HepG2 (cell line): ENCODE data around the gene KCTD21.

Source experiments
- BRF2 ChIP-seq: sonication (generic); formaldehyde crosslinking; IDR thresholded peaks from 2 replicates; pipeline ENCODE4 v1.8.1; 2022; ENCODE audit warnings: mild to moderate bottlenecking, missing genetic modification reagents
- CREB1 ChIP-seq, 2 experiments: fragments of 450-650 bp in 1 of 2; IDR thresholded peaks; 2 replicates each; pipeline ENCODE4 v1.6.1; 2016 to 2017; ENCODE audit warnings: control low read depth in 1 of 2, mild to moderate bottlenecking in 1 of 2, missing compliant biosample characterization in 1 of 2, missing genetic modification characterization in 1 of 2
- CTCF ChIP-seq: sonication (generic); formaldehyde crosslinking; IDR thresholded peaks from 2 replicates; pipeline ENCODE4 v1.5.0; 2020; ENCODE audit warnings: mild to moderate bottlenecking, missing genetic modification reagents, moderate library complexity
- FOSL1 ChIP-seq: sonication (generic); formaldehyde crosslinking; IDR thresholded peaks from 2 replicates; pipeline ENCODE4 v1.9.0; 2021; ENCODE audit warnings: missing genetic modification reagents, borderline replicate concordance
- GTF2F1 ChIP-seq: fragments of 150-350 bp; IDR thresholded peaks from 2 replicates; pipeline ENCODE4 v1.6.1; 2014; ENCODE audit warnings: low read length
- HNRNPL ChIP-seq: fragments of 200-400 bp; formaldehyde crosslinking; IDR thresholded peaks from 2 replicates; pipeline ENCODE4 v1.6.1; 2017; ENCODE audit warnings: mild to moderate bottlenecking, low read depth, low read length
- IKZF4 ChIP-seq: sonication (generic); formaldehyde crosslinking; IDR thresholded peaks from 2 replicates; pipeline ENCODE4 v1.5.1; 2020; ENCODE audit warnings: borderline replicate concordance, mild to moderate bottlenecking, low read depth, missing genetic modification reagents; ENCODE audit errors: not compliant biosample characterization
- POLR2A ChIP-seq, 2 experiments: IDR thresholded peaks; 2 replicates each; pipeline ENCODE4 v1.6.1; 2011; ENCODE audit warnings: low read depth in 2 of 2, low read length in 2 of 2, mild to moderate bottlenecking in 1 of 2, moderate library complexity in 1 of 2; ENCODE audit not compliant: insufficient read depth in 1 of 2
- SAFB2 ChIP-seq: sonication (generic); formaldehyde crosslinking; IDR thresholded peaks from 2 replicates; pipeline ENCODE4 v1.5.1; 2020; ENCODE audit warnings: missing genetic modification reagents, low read depth, mild to moderate bottlenecking, borderline replicate concordance
- ZNF672 ChIP-seq: sonication (generic); formaldehyde crosslinking; IDR thresholded peaks from 2 replicates; pipeline ENCODE4 v1.8.1; 2022; ENCODE audit warnings: missing genetic modification reagents
- ZNF724P ChIP-seq: sonication (generic); formaldehyde crosslinking; IDR thresholded peaks from 2 replicates; pipeline ENCODE4 v1.8.0; 2022; ENCODE audit warnings: missing genetic modification reagents, borderline replicate concordance
- ZNF780A ChIP-seq: sonication (generic); formaldehyde crosslinking; IDR thresholded peaks from 2 replicates; pipeline ENCODE4 v1.8.0; 2022; ENCODE audit warnings: mild to moderate bottlenecking, missing genetic modification reagents, moderate library complexity

- no peak for TF ChIP-seq ZNF780A (CRISPR knock-in tag)
- TF ChIP-seq BRF2 (CRISPR knock-in tag): no peak
- TF ChIP-seq SAFB2 (CRISPR knock-in tag): no peak
- TF ChIP-seq CREB1 (IDR thresholded peaks at IDR 0.05): no peak
- TF ChIP-seq CREB1 (CRISPR knock-in tag; IDR thresholded peaks at IDR 0.05): no peak
- no peak for TF ChIP-seq HNRNPL
- TF ChIP-seq IKZF4 (CRISPR knock-in tag): no peak
- TF ChIP-seq FOSL1 (CRISPR knock-in tag): no peak
- no peak for TF ChIP-seq GTF2F1
- TF ChIP-seq POLR2A (IDR thresholded peaks at IDR 0.05; ENCODE audit: insufficient read depth in 1 of 2, low read depth in 2 of 2, low read length in 2 of 2): no peak
- TF ChIP-seq CTCF (CRISPR knock-in tag): no peak
- no peak for TF ChIP-seq ZNF672 (CRISPR knock-in tag)
- TF ChIP-seq ZNF724P: no peak
Observed at GRCh38 chr11:78224506-78224905, 36.1 kb upstream of the KCTD21 start.
